ENCODE measurements around the gene BABAM2.

Gene BABAM2

DNA sequence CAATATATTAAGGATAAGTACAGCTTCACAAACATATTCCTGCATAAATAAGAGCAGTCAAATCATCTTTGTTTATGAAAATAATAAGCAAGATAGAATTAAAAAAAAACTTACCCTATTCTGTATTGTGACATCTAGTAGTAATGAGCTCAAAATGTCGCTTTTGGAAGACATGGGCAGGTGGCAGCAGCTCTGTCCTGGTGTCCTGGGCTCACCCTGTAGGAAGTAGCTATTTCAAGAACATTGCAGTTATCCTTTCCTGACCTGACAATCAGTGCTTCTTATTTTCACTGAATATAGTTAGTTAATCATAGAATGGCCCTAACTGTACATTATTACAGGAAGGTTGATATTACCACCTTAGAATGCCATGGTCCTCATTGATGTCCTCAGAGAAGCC is 229.1 kb downstream of the BABAM2 start:
- no peak for DNase-seq (ENCODE audit: low read depth in 2 of 2)

DNA sequence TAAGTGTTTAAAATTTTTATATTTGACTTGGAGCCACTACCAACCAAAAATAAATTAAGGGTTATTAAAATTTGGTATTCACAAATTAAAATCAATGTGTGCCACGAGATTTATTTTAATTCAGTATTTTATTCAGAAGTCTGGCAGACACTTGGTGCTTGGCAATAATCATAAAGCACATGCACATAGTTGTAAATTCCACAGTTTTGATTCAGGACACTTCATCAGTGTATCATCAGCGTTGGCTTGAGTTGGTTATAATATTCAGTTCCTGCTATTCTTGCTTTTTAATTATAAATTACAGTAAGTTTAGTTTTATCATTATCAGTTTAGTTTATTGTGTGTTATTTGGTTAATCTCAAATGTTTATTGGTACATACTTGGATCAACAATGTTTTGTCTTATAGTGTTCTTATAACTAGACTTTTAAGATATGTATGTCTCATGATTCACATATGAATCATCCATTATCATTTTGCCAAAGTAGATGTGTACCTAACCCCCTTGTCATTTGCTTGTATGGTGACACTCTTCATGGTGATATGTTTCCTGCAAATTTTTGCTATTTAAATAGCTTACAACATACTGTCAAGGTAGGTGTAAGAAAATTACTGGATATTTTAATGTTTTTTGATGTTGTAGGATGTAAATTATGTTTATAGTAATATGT is 237.9 kb downstream of the BABAM2 start:
- DNase-seq (ENCODE audit: low read depth in 2 of 2): no peak

DNA sequence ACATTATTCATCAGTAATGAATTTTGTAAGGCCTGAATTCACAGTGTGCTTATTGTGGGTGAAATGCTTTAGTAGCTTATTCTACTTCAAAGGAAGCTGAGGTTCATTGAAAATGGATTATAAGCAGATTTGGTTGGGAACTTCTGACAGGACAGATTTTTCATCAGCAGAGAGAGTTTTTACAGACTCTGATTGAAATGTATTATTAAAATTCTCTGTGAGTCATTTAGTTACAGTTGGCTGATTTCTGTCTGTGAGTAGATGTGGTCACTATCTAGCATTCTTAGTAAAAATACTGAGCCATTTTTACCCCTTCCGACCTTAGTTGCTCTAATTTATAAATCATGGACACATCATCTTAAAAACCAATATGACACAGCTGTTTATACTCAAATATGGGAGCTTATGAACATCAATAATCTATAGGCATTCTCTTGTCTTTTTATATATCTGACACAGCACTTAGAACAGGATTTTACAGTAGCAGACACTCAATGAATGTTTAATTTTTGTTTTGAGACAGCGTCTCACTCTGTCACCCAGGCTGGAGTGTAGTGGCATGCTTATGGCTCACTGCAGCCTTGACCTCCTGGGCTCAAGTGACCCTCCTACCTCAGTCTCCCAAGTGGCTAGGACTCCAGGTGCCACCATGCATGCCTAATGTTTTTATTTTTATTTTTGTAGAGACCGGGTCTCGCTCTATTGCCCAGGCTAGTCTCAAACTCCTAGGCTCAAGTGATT is 239.6 kb downstream of the BABAM2 start:
- no peak for DNase-seq (ENCODE audit: low read depth in 2 of 2)

DNA sequence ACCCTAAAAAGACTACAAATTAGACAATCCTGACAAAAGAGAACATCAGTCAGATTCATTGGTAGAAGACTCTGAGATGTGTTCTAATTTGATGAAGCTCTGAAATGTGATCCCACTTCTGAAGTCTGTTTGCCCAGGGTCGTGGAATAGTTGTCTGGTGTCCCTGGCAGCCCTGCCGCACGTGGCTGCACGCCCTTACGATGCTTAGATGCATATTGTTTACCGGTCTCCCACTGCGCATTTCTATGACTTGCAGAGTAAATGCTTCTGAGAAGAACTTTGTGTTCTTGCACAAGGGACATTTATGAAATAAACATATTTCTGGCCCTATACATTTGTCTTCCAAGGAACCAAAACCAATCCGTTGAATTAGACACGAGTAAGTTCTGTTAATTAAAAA is 243.2 kb downstream of the BABAM2 start:
- DNase-seq (ENCODE audit: low read depth in 2 of 2): no peak

DNA sequence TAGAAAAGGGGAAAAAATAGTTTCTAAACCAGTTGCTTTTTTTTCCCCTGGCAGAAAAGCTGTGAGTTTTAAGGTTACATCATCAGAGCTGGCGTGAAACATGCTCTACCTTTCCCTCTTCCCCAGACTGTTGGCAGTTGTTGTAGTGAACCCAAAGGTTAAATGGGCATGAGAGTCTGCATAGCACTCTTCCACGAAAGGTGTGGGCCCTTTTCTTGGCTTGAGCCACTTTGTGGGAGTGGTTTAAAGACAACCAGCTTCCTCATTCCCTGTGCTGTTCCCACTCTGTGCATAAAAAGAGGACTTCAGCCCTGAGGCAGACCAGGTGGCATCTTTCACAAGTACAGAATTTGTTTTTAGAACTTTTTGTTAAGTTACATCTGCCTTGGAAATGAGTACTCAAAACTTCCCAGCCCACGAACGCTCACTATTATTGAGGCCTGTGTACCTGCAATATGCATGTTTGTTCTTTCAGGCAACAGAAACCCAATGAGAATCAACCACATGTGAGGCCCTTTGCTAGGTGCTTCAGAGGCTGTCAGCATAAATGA is 243.8 kb downstream of the BABAM2 start:
- DNase-seq (ENCODE audit: low read depth in 2 of 2): no peak

DNA sequence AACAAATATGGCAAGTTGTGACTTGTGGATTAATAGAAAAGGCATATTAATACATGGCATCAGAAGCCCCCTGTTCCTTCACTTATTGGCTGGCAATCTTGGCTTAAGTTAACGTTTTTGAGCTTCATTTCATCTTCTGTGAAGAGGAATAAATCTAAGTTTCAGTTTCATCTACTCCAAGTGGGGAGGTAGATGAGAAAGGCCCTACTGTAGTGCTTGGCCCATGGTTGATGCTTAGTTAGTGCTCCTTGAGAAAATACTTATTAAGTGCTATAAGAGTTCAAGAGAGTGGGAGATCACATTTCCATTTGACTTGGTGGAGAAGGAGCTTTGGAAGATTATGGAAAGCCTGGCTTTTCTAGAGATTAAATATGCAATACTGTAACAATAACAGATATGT is 244.3 kb downstream of the BABAM2 start:
- DNase-seq (ENCODE audit: low read depth in 2 of 2): no peak

DNA sequence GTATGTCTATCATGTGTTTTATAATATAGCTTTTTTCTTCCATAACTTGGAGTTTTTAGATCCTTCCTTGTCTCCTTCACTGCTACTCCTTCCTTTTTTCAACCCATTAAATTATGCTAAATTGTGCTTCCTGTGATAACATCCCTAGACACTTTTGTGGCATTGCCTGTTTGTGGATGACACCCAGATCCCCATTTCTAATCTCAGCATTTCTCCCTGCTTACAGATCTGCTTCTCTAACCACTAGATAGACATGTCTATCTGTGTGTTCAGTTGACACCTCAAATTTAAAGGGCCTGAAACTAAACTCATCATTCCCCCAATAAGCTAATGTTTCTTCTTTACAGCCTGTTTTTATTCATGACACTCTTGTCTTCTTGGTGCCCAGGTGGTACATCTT is 244.8 kb downstream of the BABAM2 start:
- no peak for DNase-seq (ENCODE audit: low read depth in 2 of 2)

DNA sequence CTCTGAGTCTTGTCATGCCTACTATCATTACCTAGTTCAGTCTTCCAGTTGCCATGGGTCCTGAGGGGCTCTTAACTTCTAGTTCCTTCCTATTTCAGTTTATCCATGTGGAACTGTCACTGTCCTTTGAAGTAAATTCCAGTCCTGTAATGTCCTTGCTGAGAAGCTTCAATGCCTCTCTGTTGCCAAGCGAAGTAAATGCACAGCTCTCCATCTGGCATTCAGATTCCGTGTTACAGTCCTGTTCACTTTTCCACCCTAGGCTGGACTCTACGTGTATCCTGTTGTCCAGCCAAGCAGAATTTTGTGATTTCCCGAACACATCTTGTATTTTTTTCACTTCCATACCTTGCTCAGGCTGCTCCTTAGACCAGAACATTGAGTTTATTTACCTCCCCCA is 245.3 kb downstream of the BABAM2 start:
- no peak for DNase-seq (ENCODE audit: low read depth in 2 of 2)

DNA sequence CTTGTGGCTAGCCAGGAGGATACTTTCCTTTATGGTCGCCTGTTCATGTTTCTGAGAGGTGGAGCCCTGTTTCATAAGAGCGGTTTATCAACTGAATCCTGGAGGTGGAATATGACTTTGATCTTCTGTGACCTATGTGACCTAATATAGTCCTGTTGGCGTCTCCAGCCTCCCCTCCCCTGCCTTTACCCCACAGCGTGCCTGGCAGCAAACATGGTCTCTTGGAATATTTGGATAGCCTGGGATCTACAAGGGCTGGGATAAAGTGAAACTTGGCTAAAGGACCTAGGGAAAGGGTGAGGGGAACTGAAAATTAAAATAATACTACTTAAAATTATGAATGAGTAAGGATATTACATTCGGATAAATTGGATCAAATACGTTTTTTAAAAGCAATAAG is 246.0 kb downstream of the BABAM2 start:
- DNase-seq (ENCODE audit: low read depth in 2 of 2): no peak

DNA sequence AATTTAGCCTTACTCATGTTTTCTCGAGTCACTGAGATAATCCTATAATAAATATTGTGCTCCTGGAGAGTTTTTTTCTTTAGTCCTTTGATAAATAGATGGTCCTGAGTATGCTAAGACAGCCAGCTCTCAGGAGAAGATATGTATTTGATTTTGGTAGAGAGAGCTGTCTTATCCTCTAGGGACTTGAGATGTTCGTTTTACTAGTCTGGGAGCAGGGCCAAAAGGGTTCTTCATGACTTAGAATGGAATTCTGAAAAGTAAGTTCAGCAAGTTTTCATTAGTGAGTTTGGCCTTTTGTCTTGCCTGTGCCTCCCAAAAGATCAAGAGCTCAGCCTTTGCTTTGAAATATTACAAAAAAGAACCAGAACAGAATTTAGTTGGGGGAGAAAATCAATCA is 246.7 kb downstream of the BABAM2 start:
- DNase-seq (ENCODE audit: low read depth in 2 of 2): no peak

DNA sequence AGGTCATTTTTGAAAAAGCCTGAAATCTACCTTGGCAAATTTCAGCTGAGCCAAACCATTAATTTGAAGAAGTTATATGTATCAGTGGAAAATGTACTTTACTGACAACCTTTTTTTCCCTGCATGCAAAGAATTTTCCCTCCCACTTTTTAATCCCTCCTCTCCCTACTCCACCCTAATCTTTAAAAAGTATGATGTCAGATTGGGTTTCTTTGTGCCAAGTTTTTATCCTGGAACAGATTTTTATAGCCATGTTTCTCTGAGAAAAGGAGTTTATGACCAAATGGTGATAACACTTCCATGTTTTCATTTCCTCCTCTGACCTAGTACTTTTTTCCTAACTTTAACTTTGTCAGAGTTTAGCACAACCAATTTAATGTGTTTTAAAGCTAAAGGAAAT is 251.9 kb downstream of the BABAM2 start:
- no peak for DNase-seq (ENCODE audit: low read depth in 2 of 2)

DNA sequence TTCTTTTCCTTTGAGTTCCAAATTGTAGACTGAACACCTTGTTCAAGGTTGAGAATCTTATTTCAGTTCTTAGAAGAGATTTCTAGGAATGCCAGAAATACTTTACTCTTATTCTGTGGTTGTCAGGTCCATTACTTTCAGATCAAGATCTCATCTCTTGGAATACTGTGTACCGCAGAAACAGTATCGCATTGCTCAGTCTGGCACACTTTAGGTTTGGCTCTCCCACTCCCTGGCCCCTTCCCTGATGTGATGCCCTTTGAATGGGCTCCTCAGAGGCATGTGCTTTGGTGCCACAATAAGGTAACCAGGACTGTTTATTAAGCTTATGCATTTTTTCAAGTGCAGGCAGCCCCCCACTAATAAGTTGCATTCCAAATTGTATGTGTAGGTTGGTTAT is 257.5 kb downstream of the BABAM2 start:
- no peak for DNase-seq (ENCODE audit: low read depth in 2 of 2)

DNA sequence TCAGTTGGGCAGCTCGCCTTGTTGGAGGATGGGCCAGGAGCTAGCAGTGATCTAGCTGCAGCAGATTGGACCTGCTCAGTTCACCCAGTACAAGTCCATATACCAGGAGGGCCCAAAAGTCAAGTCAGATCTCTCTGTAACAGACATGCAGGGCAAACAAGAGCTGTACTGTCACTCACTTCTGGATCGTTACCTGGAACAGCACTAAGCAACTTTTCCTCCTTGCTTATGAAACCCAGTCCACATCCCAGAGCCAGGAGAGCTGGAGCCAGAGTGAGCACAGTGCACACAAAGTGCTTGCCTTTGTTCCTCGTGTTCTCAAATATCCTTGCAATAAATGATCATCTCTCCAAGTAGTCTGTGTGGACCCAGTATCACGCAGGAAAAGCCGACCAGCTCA is 258.0 kb downstream of the BABAM2 start:
- DNase-seq (ENCODE audit: low read depth in 2 of 2): no peak

DNA sequence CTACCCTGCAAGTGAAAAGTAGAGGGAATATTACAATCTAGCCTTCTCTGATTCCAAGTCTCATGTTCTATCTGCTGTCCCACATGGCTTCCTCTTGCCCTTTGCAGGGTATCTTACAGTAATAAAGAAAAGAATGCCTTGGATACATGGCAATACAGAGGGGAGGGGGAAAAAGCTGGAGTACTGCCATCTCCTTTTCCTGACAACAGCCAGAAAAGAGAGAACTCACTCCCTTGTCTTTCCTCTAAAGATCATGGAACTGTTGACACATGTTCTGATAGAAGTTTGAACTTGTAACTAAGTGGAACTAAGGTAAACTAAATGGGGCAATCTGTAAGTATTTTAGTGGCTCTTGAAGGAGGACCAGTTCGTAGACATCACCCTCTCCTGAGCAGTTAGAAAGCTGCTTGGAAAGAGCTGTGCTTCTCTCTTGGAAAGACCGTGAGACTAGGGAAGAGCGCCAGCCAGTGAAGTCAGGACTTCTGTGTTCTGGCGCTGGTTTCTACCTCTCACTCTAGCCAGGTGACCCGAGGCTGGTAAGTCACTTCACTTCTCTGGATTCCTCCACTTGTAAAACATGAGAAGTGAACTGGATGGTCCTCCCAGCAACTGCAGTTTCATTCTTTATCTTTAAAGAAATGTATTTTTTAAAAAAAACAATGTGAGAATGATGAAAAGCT is 259.8 kb downstream of the BABAM2 start:
- DNase-seq (ENCODE audit: low read depth in 2 of 2): no peak

DNA sequence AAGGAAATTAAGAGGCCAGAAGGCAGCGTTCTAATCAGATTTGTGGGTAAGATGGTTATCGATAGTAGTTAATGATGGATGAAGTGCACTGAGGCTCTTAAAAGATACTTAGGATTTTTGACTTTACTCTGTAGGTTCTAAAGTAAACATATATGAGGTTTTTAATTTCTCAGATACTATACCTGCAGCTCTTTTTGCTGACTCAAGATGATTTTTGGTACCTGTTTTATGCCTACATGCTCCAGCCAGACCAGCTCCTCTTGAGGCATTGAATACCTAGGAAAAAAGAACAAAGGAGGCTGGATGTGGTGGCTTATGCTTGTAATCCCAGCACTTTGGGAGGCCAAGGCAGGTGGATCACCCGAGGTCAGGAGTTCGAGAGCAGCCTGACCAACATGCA is 260.5 kb downstream of the BABAM2 start:
- no peak for DNase-seq (ENCODE audit: low read depth in 2 of 2)

DNA sequence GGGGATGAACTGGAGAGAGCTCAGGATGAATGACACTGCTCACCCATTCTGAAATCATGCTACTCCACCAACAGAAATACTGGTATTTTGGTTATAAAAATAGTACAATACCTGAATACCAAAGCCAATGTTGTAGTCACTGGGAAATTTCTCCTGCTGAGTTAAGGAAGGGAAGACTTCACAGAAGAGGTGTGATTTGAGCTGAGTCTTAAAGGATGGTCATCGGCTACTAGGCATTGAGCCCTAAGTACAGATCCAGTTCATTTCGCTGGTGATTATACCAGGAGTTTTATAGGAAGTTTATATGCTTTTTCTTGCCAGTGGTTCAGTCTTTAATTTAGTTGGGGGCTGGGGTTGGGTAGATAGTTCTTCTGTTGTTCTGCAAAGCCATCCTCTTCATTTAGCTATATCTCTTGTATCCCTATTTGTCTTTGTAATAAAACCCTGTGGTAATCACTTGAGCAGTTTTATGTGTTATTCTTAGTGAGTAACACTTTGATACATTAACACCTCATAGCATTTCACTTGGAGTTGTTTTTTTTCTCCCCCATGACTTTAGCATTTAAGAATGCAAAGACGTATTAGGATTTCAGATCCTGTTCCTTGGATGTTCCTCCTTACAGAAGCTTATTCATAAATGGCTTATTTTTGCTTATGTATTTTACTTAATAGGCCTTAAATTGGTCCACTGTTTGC is 262.2 kb downstream of the BABAM2 start:
- no peak for DNase-seq (ENCODE audit: low read depth in 2 of 2)

DNA sequence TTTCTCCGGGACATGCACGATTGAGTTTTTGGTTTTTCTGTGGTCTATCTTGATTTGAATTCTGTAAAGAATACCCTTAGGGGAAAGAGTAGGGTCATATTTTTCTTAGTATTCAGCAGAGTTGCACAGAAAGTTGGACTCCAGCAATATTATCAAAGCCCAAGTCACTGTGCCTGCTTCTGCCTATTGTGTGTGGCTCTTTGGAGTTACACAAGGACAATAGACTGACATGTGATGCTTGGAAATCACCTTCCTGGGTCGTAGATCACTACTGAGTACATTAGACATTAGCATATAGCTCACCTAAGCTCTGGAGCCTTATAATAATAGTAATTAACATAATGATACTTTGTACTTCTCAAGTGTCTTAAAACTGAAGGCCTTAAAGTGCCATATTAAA is 263.3 kb downstream of the BABAM2 start:
- DNase-seq (ENCODE audit: low read depth in 2 of 2): no peak

DNA sequence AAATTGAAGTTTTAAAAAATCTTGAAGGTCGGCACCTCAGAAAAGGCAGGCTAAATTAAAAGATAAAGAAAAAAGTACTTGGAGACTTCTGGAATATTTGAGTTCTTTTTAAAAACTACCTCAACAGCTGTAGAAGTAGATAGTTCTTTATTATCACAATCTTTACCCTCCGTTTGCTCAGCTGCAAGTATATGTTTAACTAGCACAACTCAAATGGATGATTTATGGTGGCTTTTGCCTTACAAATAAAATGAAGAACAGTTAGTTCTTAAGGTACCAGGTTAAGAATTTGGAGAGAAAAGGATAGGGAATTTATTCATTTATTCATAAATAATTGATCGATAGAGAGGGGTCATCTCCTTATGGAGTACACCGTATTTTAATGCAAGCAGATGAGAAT is 264.6 kb downstream of the BABAM2 start:
- no peak for DNase-seq (ENCODE audit: low read depth in 2 of 2)

DNA sequence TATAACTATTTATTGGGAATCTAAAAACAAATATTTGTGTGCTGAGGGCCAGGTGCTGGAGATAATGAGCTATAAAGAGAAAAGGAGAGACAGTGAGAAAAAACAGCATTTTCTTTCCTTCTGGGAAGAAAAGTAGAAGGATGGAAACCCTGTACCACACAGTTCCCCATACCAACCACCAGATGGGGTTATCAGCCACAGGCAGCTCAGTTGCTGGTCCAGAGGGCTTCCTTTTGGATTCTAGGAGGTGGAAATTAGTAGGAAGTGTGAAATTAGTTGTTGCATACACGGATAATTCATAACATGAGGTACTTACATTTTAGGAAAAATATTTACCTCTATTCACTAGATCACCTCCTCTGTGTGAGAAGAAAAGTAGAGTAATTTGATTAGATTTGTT is 265.1 kb downstream of the BABAM2 start:
- DNase-seq (ENCODE audit: low read depth in 2 of 2): no peak

DNA sequence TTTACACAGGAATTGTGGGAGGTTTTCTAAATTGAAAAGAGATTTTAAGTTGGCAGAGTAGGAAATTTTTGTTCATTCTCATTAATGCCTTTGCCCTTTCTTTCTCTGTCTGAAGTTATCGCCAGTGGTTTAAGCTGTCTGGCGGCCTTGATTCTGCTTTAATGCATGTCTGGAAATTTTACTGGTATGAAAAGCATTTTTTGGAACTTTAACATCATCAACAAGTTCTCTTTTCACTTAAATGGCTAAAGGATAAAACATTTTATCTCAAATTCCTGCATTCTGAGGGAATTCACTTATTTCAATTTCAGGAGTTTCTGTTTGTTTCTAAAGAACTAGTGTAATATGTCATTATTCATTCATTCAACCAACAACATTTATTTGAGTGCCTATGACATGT is 268.3 kb downstream of the BABAM2 start:
- no peak for DNase-seq (ENCODE audit: low read depth in 2 of 2)

DNA sequence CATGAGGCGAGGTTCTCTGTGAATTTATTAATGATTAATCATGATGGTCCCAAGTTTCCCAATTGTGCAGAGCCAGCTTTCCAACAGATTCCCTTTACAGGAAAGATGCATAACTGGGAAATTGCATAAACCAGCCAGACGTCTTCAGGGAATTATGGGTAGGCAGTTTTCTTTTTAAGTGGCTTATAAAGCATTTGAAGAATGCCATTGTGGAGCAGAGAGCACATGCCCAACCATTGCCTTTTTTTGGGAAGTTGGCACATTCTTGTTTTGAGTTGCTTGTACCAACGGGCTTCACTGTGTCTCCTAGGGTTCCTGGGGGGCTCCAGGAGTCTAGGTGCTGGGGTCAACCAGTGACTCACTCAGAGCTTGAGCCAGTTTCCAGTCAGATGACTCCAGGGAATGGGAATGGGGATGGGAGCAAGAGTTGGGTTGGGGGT is 270.5 kb downstream of the BABAM2 start:
- DNase-seq (ENCODE audit: low read depth in 2 of 2): no peak

DNA sequence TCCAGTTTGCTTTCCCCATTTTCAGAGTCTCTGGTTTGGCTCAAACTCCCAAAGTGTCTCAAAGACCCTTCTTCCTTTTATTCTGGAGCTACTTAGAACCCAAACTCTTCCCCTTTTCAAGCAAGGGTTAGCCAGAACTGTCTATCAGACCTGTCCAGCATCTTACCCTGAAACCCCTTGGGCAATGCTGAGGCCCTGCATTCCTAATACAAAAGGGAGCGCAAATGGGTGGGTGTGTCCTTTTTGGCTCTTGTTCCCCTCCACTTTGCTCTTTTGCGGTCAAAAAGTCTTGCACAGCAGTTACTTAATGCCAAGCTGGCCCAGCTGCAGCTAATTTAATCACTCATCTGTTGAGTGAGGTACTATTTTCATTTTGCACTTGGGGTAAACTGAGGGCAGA is 270.9 kb downstream of the BABAM2 start:
- no peak for DNase-seq (ENCODE audit: low read depth in 2 of 2)
